Measurements from ENCODE around the gene SCUBE1. TPM values are rescaled to one million over a fixed set of nuclear protein-coding genes. Genes with fewer than 3 reads are reported as not detected.

SCUBE1 gene
- total and polyA plus RNA-seq, 2 experiments from 2014 or later, result 0.81 to 3.2 TPM

- peaks cover 19% of the 10 kb centered on the region for H3K4me1 Mint-ChIP-seq
These were observed 46.2 kb upstream of the SCUBE1 start for GRCh38 chr22:43389227-43389836.

More at GRCh38 chr22:43389227-43389836, 46.2 kb upstream of the SCUBE1 start:
- no peak for DNase-seq (ENCODE audit: low spot score)
- Histone ChIP-seq H3K4me1 (ENCODE audit: insufficient read depth) (no peaks in the 10 kb centered on the region; the same call in 1 of the 2 replicates), H3K27ac (ENCODE audit: low read depth) (no peak overlapping the region), H3K36me3 (ENCODE audit: insufficient read depth) (no peaks in the 10 kb centered on the region), H3K9me2 (ENCODE audit: insufficient read depth) (no peaks in the 10 kb centered on the region), H2AFZ (no peak overlapping the region), H3K4me3 (no peak overlapping the region), H3K27me3 (ENCODE audit: insufficient read depth) (no peaks in the 10 kb centered on the region), H3F3A (replicated peaks; ENCODE audit: low read depth) (no peaks in the 10 kb centered on the region), H3K79me2 (replicated peaks; ENCODE audit: insufficient read depth) (no peaks in the 10 kb centered on the region), H3K4me2 (no peak overlapping the region), H4K20me1 (replicated peaks; ENCODE audit: insufficient read depth) (no peaks in the 10 kb centered on the region)
- no peaks in the 10 kb centered on the region for H3K9me3 Mint-ChIP-seq
- ATAC-seq, result no peak
- H3K4me3 Mint-ChIP-seq, result no peak overlapping the region
- H3K27me3 Mint-ChIP-seq (ENCODE audit: insufficient read depth, low read depth, poor library complexity), result peaks cover 11% of the 10 kb centered on the region
- no peaks in the 10 kb centered on the region for H3K36me3 Mint-ChIP-seq (ENCODE audit: low read depth)
- H3K27ac Mint-ChIP-seq, result no peak overlapping the region
- TF ChIP-seq, protein P1, sequence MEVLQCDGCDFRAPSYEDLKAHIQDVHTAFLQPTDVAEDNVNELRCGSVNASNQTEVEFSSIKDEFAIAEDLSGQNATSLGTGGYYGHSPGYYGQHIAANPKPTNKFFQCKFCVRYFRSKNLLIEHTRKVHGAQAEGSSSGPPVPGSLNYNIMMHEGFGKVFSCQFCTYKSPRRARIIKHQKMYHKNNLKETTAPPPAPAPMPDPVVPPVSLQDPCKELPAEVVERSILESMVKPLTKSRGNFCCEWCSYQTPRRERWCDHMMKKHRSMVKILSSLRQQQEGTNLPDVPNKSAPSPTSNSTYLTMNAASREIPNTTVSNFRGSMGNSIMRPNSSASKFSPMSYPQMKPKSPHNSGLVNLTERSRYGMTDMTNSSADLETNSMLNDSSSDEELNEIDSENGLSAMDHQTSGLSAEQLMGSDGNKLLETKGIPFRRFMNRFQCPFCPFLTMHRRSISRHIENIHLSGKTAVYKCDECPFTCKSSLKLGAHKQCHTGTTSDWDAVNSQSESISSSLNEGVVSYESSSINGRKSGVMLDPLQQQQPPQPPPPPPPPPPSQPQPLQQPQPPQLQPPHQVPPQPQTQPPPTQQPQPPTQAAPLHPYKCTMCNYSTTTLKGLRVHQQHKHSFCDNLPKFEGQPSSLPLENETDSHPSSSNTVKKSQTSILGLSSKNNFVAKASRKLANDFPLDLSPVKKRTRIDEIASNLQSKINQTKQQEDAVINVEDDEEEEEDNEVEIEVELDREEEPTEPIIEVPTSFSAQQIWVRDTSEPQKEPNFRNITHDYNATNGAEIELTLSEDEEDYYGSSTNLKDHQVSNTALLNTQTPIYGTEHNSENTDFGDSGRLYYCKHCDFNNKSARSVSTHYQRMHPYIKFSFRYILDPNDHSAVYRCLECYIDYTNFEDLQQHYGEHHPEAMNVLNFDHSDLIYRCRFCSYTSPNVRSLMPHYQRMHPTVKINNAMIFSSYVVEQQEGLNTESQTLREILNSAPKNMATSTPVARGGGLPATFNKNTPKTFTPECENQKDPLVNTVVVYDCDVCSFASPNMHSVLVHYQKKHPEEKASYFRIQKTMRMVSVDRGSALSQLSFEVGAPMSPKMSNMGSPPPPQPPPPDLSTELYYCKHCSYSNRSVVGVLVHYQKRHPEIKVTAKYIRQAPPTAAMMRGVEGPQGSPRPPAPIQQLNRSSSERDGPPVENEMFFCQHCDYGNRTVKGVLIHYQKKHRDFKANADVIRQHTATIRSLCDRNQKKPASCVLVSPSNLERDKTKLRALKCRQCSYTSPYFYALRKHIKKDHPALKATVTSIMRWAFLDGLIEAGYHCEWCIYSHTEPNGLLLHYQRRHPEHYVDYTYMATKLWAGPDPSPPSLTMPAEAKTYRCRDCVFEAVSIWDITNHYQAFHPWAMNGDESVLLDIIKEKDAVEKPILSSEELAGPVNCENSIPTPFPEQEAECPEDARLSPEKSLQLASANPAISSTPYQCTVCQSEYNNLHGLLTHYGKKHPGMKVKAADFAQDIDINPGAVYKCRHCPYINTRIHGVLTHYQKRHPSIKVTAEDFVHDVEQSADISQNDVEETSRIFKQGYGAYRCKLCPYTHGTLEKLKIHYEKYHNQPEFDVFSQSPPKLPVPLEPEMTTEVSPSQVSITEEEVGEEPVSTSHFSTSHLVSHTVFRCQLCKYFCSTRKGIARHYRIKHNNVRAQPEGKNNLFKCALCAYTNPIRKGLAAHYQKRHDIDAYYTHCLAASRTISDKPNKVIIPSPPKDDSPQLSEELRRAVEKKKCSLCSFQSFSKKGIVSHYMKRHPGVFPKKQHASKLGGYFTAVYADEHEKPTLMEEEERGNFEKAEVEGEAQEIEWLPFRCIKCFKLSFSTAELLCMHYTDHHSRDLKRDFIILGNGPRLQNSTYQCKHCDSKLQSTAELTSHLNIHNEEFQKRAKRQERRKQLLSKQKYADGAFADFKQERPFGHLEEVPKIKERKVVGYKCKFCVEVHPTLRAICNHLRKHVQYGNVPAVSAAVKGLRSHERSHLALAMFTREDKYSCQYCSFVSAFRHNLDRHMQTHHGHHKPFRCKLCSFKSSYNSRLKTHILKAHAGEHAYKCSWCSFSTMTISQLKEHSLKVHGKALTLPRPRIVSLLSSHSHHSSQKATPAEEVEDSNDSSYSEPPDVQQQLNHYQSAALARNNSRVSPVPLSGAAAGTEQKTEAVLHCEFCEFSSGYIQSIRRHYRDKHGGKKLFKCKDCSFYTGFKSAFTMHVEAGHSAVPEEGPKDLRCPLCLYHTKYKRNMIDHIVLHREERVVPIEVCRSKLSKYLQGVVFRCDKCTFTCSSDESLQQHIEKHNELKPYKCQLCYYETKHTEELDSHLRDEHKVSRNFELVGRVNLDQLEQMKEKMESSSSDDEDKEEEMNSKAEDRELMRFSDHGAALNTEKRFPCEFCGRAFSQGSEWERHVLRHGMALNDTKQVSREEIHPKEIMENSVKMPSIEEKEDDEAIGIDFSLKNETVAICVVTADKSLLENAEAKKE (CRISPR knock-in tag; IDR thresholded peaks at IDR 0.05), result no peak
- TF ChIP-seq ETS1 (IDR thresholded peaks at IDR 0.05) (no peak), JUNB (IDR thresholded peaks at IDR 0.05; ENCODE audit: unreplicated experiment) (no peak), EZH2 (IDR thresholded peaks at IDR 0.05; ENCODE audit: low read depth, unreplicated experiment) (no peak), NANOG (IDR thresholded peaks at IDR 0.05; ENCODE audit: borderline replicate concordance) (no peak), CREB1 (CRISPR knock-in tag; IDR thresholded peaks at IDR 0.05; ENCODE audit: low read depth) (no peak), CTCF (conservative IDR thresholded peaks at IDR 0.05; ENCODE audit: low read depth in 2 of 2) (no peak), REST (IDR thresholded peaks at IDR 0.05; ENCODE audit: unreplicated experiment) (no peak), ZNF331 (CRISPR knock-in tag; IDR thresholded peaks at IDR 0.05; ENCODE audit: low read depth) (no peak), STAT1 (IDR thresholded peaks at IDR 0.05; ENCODE audit: unreplicated experiment) (no peak), POLR2AphosphoS5 (IDR thresholded peaks at IDR 0.05; ENCODE audit: low read depth) (no peak), ZNF114 (CRISPR knock-in tag; IDR thresholded peaks at IDR 0.05) (no peak), EZH2phosphoT487 (IDR thresholded peaks at IDR 0.05; ENCODE audit: unreplicated experiment) (no peak)
